Sigmoid colon (tissue), 7 donors: ENCODE data around the gene G3BP2. TPM values are rescaled to one million over a fixed set of nuclear protein-coding genes. Genes with fewer than 3 reads are reported as not detected.

ENCODE experiments used
- DNase-seq: peaks from one replicate; pipeline ENCODE4 v3.0.0-alpha.2; 2019
- H3K27ac ChIP-seq, 4 donors: fragments of 200-600 bp; sonication (generic); one replicate each; pipeline ENCODE4 v1.5.1; 2016 to 2019; ENCODE audit warnings: mild to moderate bottlenecking in 1 of 4
- H3K27me3 ChIP-seq, 3 donors: fragments of 200-600 bp; sonication (generic); one replicate each; pipeline ENCODE4 v1.5.1; 2019; ENCODE audit warnings: mild to moderate bottlenecking in 1 of 3
- H3K36me3 ChIP-seq, 4 donors: fragments of 200-600 bp; sonication (generic); one replicate each; pipeline ENCODE4 v1.5.1; 2016 to 2019
- H3K4me1 ChIP-seq, 4 donors: fragments of 200-600 bp; sonication (generic); one replicate each; pipeline ENCODE4 v1.5.1; 2017 to 2019
- H3K4me3 ChIP-seq, 4 donors: fragments of 200-600 bp; sonication (generic); one replicate each; pipeline ENCODE4 v1.5.1; 2017 to 2019; ENCODE audit warnings: mild to moderate bottlenecking in 2 of 4, moderate library complexity in 1 of 4
- H3K9me3 ChIP-seq, 4 donors: fragments of 200-600 bp in 3 of 4; sonication (generic) in 3 of 4; one replicate each; pipeline versions ENCODE4 v1.5.1 to v1.6.1; 2013 to 2019
- EP300 ChIP-seq, 4 donors: sonication (generic); formaldehyde crosslinking; IDR thresholded peaks; one replicate each; pipeline ENCODE4 v1.6.1; 2017; ENCODE audit warnings: antibody characterized with exemption in 4 of 4
- POLR2A ChIP-seq, 2 donors: fragments of 450-650 bp; IDR thresholded peaks; one replicate each; pipeline ENCODE4 v1.6.1; 2016; ENCODE audit warnings: antibody characterized with exemption in 2 of 2, mild to moderate bottlenecking in 2 of 2, moderate library complexity in 2 of 2
- POLR2AphosphoS5 ChIP-seq, 4 donors: sonication (generic); formaldehyde crosslinking; IDR thresholded peaks; one replicate each; pipeline ENCODE4 v1.6.1; 2017; ENCODE audit warnings: antibody characterized with exemption in 4 of 4
- WGBS, 2 donors: extraction: QIAGEN DNeasy Blood & Tissue Kit; methylation state at CpG; one replicate each; pipeline ENCODE4 v1.1.7; 2013; 5-methylcytosine and 5-hydroxymethylcytosine counted together
- intact Hi-C: fragments of 100-400 bp; cut with DNase I; formaldehyde crosslinking; loops from one replicate; pipeline ENCODE4 v1.15.1; 2023
- polyA plus RNA-seq, 3 donors: library from polyadenylated mRNA; stranded (reverse); fragments of 200-250 nt; gene quantifications; one replicate each; pipeline ENCODE4 v1.2.3, GENCODE V29; 2013
- total RNA-seq, 4 donors: library from RNA; depleted of rRNA; stranded (reverse); fragments of >200 nt; gene quantifications; one replicate each; pipeline ENCODE4 v1.1.0, GENCODE V29; 2016
- TF ChIP-seq, protein P1 (sequence below), 4 experiments: fragments of 450-650 bp in 3 of 4; fragments of 200-600 bp in 1 of 4; IDR thresholded peaks; one replicate each; pipeline ENCODE4 v1.5.1; 2016 to 2019; ENCODE audit warnings: antibody characterized with exemption in 4 of 4, mild to moderate bottlenecking in 3 of 4, moderate library complexity in 2 of 4
- donor health status: healthy with polysubstance abuse.
- donor health status: Bipolar disorder and iron deficiency.
- donor health status: healthy.

Gene G3BP2
- total and polyA plus RNA-seq, 7 donors, result 60.7 to 141 (median 102) TPM

DNA sequence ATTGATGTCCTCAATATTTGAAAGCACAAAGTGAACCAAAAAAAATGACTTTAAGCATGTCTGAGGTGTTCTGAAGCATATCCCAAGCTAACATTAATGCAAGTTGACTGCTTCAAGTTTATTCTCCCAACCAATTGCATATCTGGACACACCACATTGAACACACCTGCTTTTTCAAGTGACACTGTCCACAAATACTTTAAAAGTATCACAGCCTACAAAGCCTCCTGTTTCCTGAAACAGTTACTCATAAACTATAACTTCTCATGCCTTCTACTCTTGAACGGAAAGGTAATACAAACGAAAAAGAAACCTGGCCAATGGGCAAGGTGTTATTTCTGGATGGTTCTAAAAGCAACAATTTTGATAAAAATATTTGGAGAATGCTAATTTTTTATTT lies 44.0 kb downstream of the G3BP2 start:
- no peak for DNase-seq
- no peak overlapping the region for H3K4me3 ChIP-seq
- no peaks in the 10 kb centered on the region for H3K9me3 ChIP-seq
- no peaks in the 10 kb centered on the region for H3K27me3 ChIP-seq
- intact Hi-C loops, result no loop called here
- peaks cover 0 to 20% (median 7%) of the 10 kb centered on the region in 4 donors for H3K4me1 ChIP-seq
- TF ChIP-seq, protein P1, sequence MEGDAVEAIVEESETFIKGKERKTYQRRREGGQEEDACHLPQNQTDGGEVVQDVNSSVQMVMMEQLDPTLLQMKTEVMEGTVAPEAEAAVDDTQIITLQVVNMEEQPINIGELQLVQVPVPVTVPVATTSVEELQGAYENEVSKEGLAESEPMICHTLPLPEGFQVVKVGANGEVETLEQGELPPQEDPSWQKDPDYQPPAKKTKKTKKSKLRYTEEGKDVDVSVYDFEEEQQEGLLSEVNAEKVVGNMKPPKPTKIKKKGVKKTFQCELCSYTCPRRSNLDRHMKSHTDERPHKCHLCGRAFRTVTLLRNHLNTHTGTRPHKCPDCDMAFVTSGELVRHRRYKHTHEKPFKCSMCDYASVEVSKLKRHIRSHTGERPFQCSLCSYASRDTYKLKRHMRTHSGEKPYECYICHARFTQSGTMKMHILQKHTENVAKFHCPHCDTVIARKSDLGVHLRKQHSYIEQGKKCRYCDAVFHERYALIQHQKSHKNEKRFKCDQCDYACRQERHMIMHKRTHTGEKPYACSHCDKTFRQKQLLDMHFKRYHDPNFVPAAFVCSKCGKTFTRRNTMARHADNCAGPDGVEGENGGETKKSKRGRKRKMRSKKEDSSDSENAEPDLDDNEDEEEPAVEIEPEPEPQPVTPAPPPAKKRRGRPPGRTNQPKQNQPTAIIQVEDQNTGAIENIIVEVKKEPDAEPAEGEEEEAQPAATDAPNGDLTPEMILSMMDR (IDR thresholded peaks at IDR 0.05), result no peak
- TF ChIP-seq POLR2A (IDR thresholded peaks at IDR 0.05), result no peak
- no peak for TF ChIP-seq EP300 (IDR thresholded peaks at IDR 0.05)
- 26 to 62% methylated on average over 2 of the region's 2 CpGs for WGBS, 2 donors
- no peak overlapping the region for H3K27ac ChIP-seq
- no peaks in the 10 kb centered on the region for H3K36me3 ChIP-seq

DNA sequence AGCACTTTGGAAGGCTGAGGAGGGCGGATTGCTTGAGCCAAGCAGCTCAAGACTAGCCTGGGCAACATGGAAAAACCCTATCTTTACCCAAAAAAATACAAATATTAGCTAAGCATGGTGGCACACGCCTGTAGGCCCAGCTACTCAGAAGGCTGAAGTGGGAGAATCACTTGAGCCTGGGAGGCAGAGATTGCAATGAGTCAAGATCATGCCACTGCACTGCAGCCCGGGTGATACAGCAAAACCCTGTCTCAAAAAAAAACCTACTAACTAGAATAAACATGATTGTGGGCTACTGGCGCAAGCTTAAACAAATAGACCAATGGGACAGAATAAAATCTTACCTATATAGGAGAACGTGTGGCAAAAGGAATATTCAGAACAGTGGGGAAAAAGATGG lies 50.2 kb downstream of the G3BP2 start:
- no peaks in the 10 kb centered on the region for H3K36me3 ChIP-seq
- intact Hi-C loops, result no loop called here
- WGBS, 2 donors, result 91 to 92% methylated on average over 5 of the region's 5 CpGs
- TF ChIP-seq POLR2AphosphoS5 (IDR thresholded peaks at IDR 0.05) (no peak), EP300 (IDR thresholded peaks at IDR 0.05) (no peak), POLR2A (IDR thresholded peaks at IDR 0.05) (no peak)
- TF ChIP-seq, protein P1 (IDR thresholded peaks at IDR 0.05), result no peak
- H3K4me3 ChIP-seq, result no peak overlapping the region
- H3K27ac ChIP-seq, result no peak overlapping the region
- H3K27me3 ChIP-seq, result no peaks in the 10 kb centered on the region
- DNase-seq, result no peak
- H3K4me1 ChIP-seq, result no peaks in the 10 kb centered on the region
- no peaks in the 10 kb centered on the region for H3K9me3 ChIP-seq

DNA sequence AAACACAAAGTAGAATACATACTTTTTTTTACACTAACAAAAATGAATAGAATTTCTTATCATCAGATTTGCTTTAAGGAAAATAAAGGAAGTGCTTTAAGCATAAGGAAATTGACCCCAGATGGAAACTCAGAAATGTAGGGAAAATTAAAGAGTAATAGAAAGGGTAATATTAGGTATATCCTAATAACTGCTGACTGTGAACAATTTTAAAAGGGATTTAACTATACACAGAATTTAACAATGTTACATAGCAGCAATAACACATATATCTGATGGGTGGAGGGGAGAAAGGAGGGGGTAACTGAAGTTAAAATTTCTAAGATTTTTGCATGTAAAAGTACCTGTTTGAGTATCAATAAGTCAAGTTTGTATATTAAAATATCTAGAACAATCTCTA lies 51.5 kb downstream of the G3BP2 start:
- Histone ChIP-seq H3K27ac (no peak overlapping the region), H3K36me3 (no peaks in the 10 kb centered on the region), H3K4me3 (no peak overlapping the region), H3K27me3 (no peaks in the 10 kb centered on the region), H3K9me3 (no peaks in the 10 kb centered on the region), H3K4me1 (no peaks in the 10 kb centered on the region)
- intact Hi-C loops, result no loop called here
- no peak for DNase-seq
- TF ChIP-seq EP300 (IDR thresholded peaks at IDR 0.05), result no peak
- TF ChIP-seq POLR2AphosphoS5 (IDR thresholded peaks at IDR 0.05), result no peak
- no peak for TF ChIP-seq POLR2A (IDR thresholded peaks at IDR 0.05)
- TF ChIP-seq, protein P1 (IDR thresholded peaks at IDR 0.05), result no peak

DNA sequence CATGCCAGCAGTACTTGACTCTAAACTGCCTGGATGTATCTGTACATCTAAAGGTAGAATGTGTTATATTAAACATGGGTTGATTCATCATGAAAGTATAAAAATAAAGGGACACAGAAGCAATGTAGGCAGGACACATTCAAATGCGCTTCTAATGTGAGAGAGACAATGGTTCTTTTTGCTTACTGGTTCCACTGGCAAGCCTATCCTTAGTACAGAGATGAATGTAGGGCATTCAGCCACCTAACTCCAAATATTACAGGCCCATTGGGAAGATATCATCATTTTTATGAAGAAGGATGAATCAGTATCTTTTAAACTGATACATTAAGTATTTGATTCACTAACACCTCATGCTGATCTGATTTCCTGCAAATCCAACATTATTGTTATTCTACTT lies 60.9 kb downstream of the G3BP2 start:
- Histone ChIP-seq H3K27me3 (no peaks in the 10 kb centered on the region), H3K36me3 (no peaks in the 10 kb centered on the region), H3K9me3 (no peaks in the 10 kb centered on the region), H3K27ac (no peak overlapping the region), H3K4me1 (no peaks in the 10 kb centered on the region), H3K4me3 (no peak overlapping the region)
- intact Hi-C loops, result no loop called here
- no peak for DNase-seq
- no peak for TF ChIP-seq EP300 (IDR thresholded peaks at IDR 0.05)
- TF ChIP-seq POLR2AphosphoS5 (IDR thresholded peaks at IDR 0.05), result no peak
- TF ChIP-seq POLR2A (IDR thresholded peaks at IDR 0.05), result no peak
- TF ChIP-seq, protein P1 (IDR thresholded peaks at IDR 0.05), result no peak
- WGBS, 2 donors, result 98 to 100% methylated on average over 1 of the region's 1 CpG

DNA sequence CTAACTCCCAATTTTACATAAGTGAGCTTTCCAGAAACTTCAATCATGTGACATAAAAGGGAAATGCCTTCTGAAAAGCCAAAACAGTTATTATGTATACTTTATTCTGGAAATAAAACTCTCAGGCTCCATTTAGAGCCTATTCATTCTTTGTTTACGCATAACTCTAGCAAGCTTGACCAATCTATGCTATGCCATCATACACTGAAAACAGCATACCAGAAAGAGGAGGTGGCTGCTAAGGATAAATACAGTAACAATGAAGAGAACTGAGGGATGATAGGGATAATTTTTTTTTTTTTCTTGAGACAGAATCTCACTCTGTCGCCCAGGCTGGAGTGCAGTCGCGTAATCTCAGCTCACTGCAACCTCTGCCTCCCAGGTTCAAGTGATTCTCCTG lies 67.3 kb downstream of the G3BP2 start:
- Histone ChIP-seq H3K27me3 (no peaks in the 10 kb centered on the region), H3K36me3 (no peaks in the 10 kb centered on the region), H3K27ac (no peak overlapping the region), H3K9me3 (no peaks in the 10 kb centered on the region), H3K4me1 (no peaks in the 10 kb centered on the region), H3K4me3 (no peak overlapping the region)
- WGBS, 2 donors, result 95 to 97% methylated on average over 4 of the region's 4 CpGs
- TF ChIP-seq EP300 (IDR thresholded peaks at IDR 0.05), result no peak
- intact Hi-C loops, result no loop called here
- DNase-seq, result no peak
